GM12878 (cell line): ENCODE data around the gene SOBP. TPM values are rescaled to one million over a fixed set of nuclear protein-coding genes. Genes with fewer than 3 reads are reported as not detected.

Experiments used
- ATAC-seq: fragments of 200-7000 bp; cut with Tn5 transposase; 3 replicates; pipeline ENCODE4 v1.9.1; 2020; ENCODE audit warnings: mild to moderate bottlenecking, moderate library complexity
- BruUV-seq: library from RNA; stranded (reverse); fragments of 400-500 nt; replicated peaks from 2 replicates; lab custom pipeline; 2021; lab: Mats Ljungman, UMichigan
- CTCF ChIA-PET: fragments of 300-600 bp; sonication (Branson Sonifier 250); formaldehyde crosslinking; extraction: SDS; loops from one replicate; lab custom pipeline; 2021; ENCODE audit warnings: inconsistent platforms; lab: Yijun Ruan, JAX
- POLR2A ChIA-PET: fragments of 350-600 bp; formaldehyde crosslinking; extraction: SDS; loops from one replicate; lab custom pipeline; 2021; ENCODE audit warnings: inconsistent platforms; lab: Charles Lee
- RAD21 ChIA-PET: fragments of 300-600 bp; sonication (Branson Sonifier 250); formaldehyde crosslinking; loops from one replicate; lab custom pipeline; 2023; ENCODE audit warnings: antibody characterized with exemption; ENCODE audit not compliant: unreplicated experiment; lab: Charles Lee
- SMC1A ChIA-PET: fragments of 300-600 bp; sonication (Branson Sonifier 250); formaldehyde crosslinking; loops from one replicate; lab custom pipeline; 2023; ENCODE audit not compliant: unreplicated experiment, uncharacterized antibody; lab: Charles Lee
- DNase-seq: peaks from one replicate; pipeline ENCODE4 v3.0.0-alpha.2; 2011; ENCODE audit warnings: low read depth, low spot score
- FAIRE-seq: peaks from 3 replicates; lab custom pipeline; 2011; peaks lifted over from hg19 to GRCh38; lab: Jason Lieb, UNC
- H2AFZ ChIP-seq: 2 replicates; pipeline ENCODE4 v1.6.0; 2011; ENCODE audit warnings: low read depth, low read length, control low read depth; ENCODE audit not compliant: control insufficient read depth
- H3K27ac ChIP-seq: 2 replicates; pipeline ENCODE4 v1.5.1; 2011; ENCODE audit warnings: control low read depth; ENCODE audit not compliant: control insufficient read depth, insufficient read depth
- H3K27me3 ChIP-seq, 2 experiments: replicated peaks in 1 of 2; 2 replicates each; pipeline versions ENCODE4 v1.6.0 to v1.6.1; 2011; ENCODE audit warnings: low read length in 1 of 2; ENCODE audit not compliant: control insufficient read depth in 2 of 2, insufficient read depth in 2 of 2
- H3K36me3 ChIP-seq, 2 experiments: 2 replicates each; pipeline ENCODE4 v1.5.1; 2011; ENCODE audit warnings: low read length in 1 of 2; ENCODE audit not compliant: control insufficient read depth in 2 of 2, insufficient read depth in 2 of 2
- H3K4me1 ChIP-seq: 2 replicates; pipeline ENCODE4 v1.6.1; 2011; ENCODE audit warnings: mild to moderate bottlenecking, low read length, moderate library complexity, mixed read lengths; ENCODE audit not compliant: control insufficient read depth, insufficient read depth
- H3K4me2 ChIP-seq: 2 replicates; pipeline ENCODE4 v1.6.0; 2011; ENCODE audit warnings: control low read depth; ENCODE audit not compliant: control insufficient read depth, insufficient read depth
- H3K4me3 ChIP-seq: fragments of 200-600 bp; sonication (generic); 2 replicates; pipeline ENCODE4 v1.5.1; 2016
- H3K79me2 ChIP-seq: 2 replicates; pipeline ENCODE4 v1.6.0; 2011; ENCODE audit warnings: low read length; ENCODE audit not compliant: control insufficient read depth, insufficient read depth
- H3K9ac ChIP-seq: 2 replicates; pipeline ENCODE4 v1.8.0; 2011; ENCODE audit warnings: low read length, control low read depth, mixed read lengths; ENCODE audit not compliant: control insufficient read depth, insufficient read depth
- H3K9me3 ChIP-seq: replicated peaks from 3 replicates; pipeline ENCODE4 v1.5.1; 2011; ENCODE audit warnings: mild to moderate bottlenecking, low read length; ENCODE audit not compliant: control insufficient read depth, insufficient read depth
- H4K20me1 ChIP-seq: 2 replicates; pipeline ENCODE4 v1.6.0; 2011; ENCODE audit not compliant: control insufficient read depth, insufficient read depth
- ATF7 ChIP-seq: fragments of 450-650 bp; IDR thresholded peaks from 2 replicates; pipeline ENCODE4 v1.6.1; 2016; ENCODE audit warnings: low read depth, mild to moderate bottlenecking
- CHD1 ChIP-seq: IDR thresholded peaks from 2 replicates; pipeline ENCODE4 v1.6.1; 2012; ENCODE audit warnings: low read depth, low read length, improper control_type of control experiment
- CREM ChIP-seq: IDR thresholded peaks from 2 replicates; pipeline ENCODE4 v1.6.1; 2014; ENCODE audit warnings: antibody characterized with exemption, low read depth
- DPF2 ChIP-seq: fragments of 450-650 bp; IDR thresholded peaks from 2 replicates; pipeline ENCODE4 v1.6.1; 2017; ENCODE audit warnings: mild to moderate bottlenecking
- EP300 ChIP-seq, 2 experiments: fragments of 150-350 bp in 1 of 2; IDR thresholded peaks; 2 replicates each; pipeline ENCODE4 v1.6.1; 2011 to 2012; ENCODE audit warnings: low read depth in 2 of 2, low read length in 2 of 2, borderline replicate concordance in 1 of 2, improper control_type of control experiment in 1 of 2, inconsistent platforms in 1 of 2; ENCODE audit not compliant: control insufficient read depth in 1 of 2
- ESRRA ChIP-seq: IDR thresholded peaks from 2 replicates; pipeline ENCODE4 v1.6.1; 2012; ENCODE audit warnings: mild to moderate bottlenecking, low read length, improper control_type of control experiment
- IKZF2 ChIP-seq, 2 experiments: fragments of 450-650 bp; IDR thresholded peaks; 2 replicates each; pipeline ENCODE4 v1.6.1; 2017; ENCODE audit warnings: mild to moderate bottlenecking in 2 of 2, moderate library complexity in 2 of 2
- IRF4 ChIP-seq: IDR thresholded peaks from 2 replicates; pipeline ENCODE4 v1.6.1; 2011; ENCODE audit warnings: low read depth, low read length
- JUNB ChIP-seq: IDR thresholded peaks from 2 replicates; pipeline ENCODE4 v1.6.1; 2016; ENCODE audit warnings: antibody characterized with exemption, mild to moderate bottlenecking
- MEF2B ChIP-seq: fragments of 450-650 bp; IDR thresholded peaks from 2 replicates; pipeline ENCODE4 v1.6.1; 2018; ENCODE audit warnings: mild to moderate bottlenecking, moderate library complexity; ENCODE audit not compliant: partially characterized antibody, poor library complexity, severe bottlenecking
- MYC ChIP-seq: IDR thresholded peaks from 2 replicates; pipeline ENCODE4 v1.6.1; 2011; ENCODE audit warnings: mild to moderate bottlenecking, low read length, moderate library complexity, inconsistent platforms; ENCODE audit not compliant: insufficient read depth, insufficient replicate concordance, insufficient read length, severe bottlenecking
- NR2F1 ChIP-seq: fragments of 450-650 bp; conservative IDR thresholded peaks from 2 replicates; pipeline ENCODE4 v1.6.1; 2017; ENCODE audit warnings: mild to moderate bottlenecking
- PAX5 ChIP-seq: IDR thresholded peaks from 2 replicates; pipeline ENCODE4 v1.6.1; 2011; ENCODE audit warnings: low read depth, low read length, borderline replicate concordance
- POLR2AphosphoS2 ChIP-seq: IDR thresholded peaks from 2 replicates; pipeline ENCODE4 v1.6.1; 2011; ENCODE audit warnings: low read depth, mild to moderate bottlenecking, low read length, improper control_type of control experiment, moderate library complexity
- RAD21 ChIP-seq: IDR thresholded peaks from 2 replicates; pipeline ENCODE4 v1.6.1; 2011; ENCODE audit warnings: mild to moderate bottlenecking, low read depth, low read length, moderate library complexity; ENCODE audit not compliant: insufficient read depth
- RCOR1 ChIP-seq: conservative IDR thresholded peaks from 2 replicates; pipeline ENCODE4 v1.6.1; 2012; ENCODE audit warnings: low read depth, low read length, improper control_type of control experiment
- SMC3 ChIP-seq: IDR thresholded peaks from 2 replicates; pipeline ENCODE4 v1.6.1; 2011; ENCODE audit warnings: low read length, improper control_type of control experiment, borderline replicate concordance
- SP1 ChIP-seq: IDR thresholded peaks from one replicate; pipeline ENCODE4 v1.6.1; 2011; ENCODE audit warnings: low read depth, low read length
- WRNIP1 ChIP-seq: IDR thresholded peaks from 2 replicates; pipeline ENCODE4 v1.6.1; 2011; ENCODE audit warnings: low read depth, low read length, improper control_type of control experiment, borderline replicate concordance
- WGBS: methylation state at CpG from one replicate; pipeline ENCODE4 v1.1.6; 2016; ENCODE audit warnings: low lambda C conversion rate; ENCODE audit not compliant: insufficient replicate concordance, insufficient coverage; ENCODE audit errors: missing lambda C conversion rate; 5-methylcytosine and 5-hydroxymethylcytosine counted together
- in situ Hi-C: fragments of 300-500 bp; cut with MboI; formaldehyde crosslinking; loops from 9 replicates; pipeline ENCODE4 v1.14.3; 2018; ENCODE audit warnings: mixed read lengths
- intact Hi-C: fragments of 100-400 bp; cut with micrococcal nuclease; formaldehyde crosslinking; loops from one replicate; pipeline ENCODE4 v1.14.2; 2022; ENCODE audit not compliant: unreplicated experiment
- polyA plus RNA-seq, 11 experiments: library from polyadenylated mRNA; depleted of rRNA in 4 of 11; unstranded in 6 of 11; stranded (reverse) in 5 of 11; fragments of >200 nt; fragmentation: Nextera tagmentation in 4 of 11; fragmentation: Illumina TruSeq in 1 of 11; extraction: Ambion mirVana in 4 of 11; extraction: Trizol in 1 of 11; gene quantifications; 1 replicate in 1 of 11; 2 replicates in 10 of 11; pipeline versions ENCODE4 v1.2.1 to v1.2.3, GENCODE V29; 2011 to 2016; ENCODE audit warnings: inconsistent platforms in 2 of 11, missing spikeins in 2 of 11, low read depth in 1 of 11
- total RNA-seq, 4 experiments: library from RNA; depleted of rRNA in 3 of 4; stranded (reverse); fragments of >200 nt in 3 of 4; fragmentation: Illumina TruSeq in 1 of 4; extraction: Trizol in 1 of 4; gene quantifications; 2 replicates each; pipeline versions ENCODE4 v1.2.1 to v1.2.3, GENCODE V29; 2013 to 2021
- TF ChIP-seq, protein P1 (sequence below): fragments of 450-650 bp; IDR thresholded peaks from 2 replicates; pipeline ENCODE4 v1.6.1; 2016; ENCODE audit warnings: mild to moderate bottlenecking

The SOBP gene
- total and polyA plus RNA-seq, 10 of the 15 experiments (the other 5 are each of a cell fraction or from before 2014, with no cell fraction given), result 0.49 to 1.9 (median 0.78) TPM

DNA sequence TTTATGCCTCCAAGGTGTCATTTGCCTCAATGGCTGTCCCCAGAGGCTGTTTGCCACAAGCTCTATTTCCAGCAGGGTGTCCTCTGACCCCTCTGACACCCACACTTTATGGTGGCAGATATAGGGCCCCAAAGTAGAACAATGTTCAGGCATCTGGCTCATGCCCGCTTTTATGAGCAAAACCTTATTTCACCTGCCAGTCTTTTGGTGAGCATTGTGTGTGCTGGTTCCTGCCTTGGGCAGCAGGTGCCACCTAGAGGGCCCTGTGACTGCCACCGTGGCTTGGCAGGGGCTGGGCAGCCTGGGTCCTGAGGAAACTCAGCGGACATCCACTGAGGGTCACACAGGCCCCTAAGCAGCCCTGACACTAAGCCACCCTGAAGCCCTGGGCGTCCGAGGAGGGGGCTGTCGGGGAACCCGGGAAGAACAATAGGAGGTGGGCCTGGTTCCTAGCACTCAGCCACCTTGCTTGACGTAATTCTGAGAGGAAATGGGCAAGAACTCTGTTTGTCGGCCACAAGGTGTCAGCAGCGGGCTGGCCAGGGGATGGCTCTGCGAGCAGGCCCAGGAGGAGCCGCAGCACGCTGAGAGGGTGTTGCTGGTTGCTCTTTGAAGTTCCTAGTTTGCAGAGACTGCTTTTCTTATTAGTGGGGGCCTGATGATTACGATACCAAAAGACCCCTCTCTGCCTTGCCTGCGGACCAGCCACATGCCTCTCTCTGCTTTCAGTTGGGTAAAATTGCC lies 185.2 kb downstream of the SOBP start:
- Histone ChIP-seq H3K9ac (peak overlapping the region; percentile 7; the same call in 1 of the 2 replicates), H4K20me1 (no peaks in the 10 kb centered on the region), H2AFZ (peak overlapping the region; percentile 86), H3K4me2 (peak overlapping the region; percentile 58; the same call in 1 of the 2 replicates), H3K79me2 (no peaks in the 10 kb centered on the region), H3K4me1 (peaks cover 19% of the 10 kb centered on the region), H3K27ac (peak overlapping the region; percentile 42; the same call in 1 of the 2 replicates), H3K36me3 (no peaks in the 10 kb centered on the region), H3K9me3 (no peaks in the 10 kb centered on the region), H3K4me3 (no peak overlapping the region; the same call in 1 of the 2 replicates), H3K27me3 (no peaks in the 10 kb centered on the region)
- ATAC-seq (peak; percentile 96), FAIRE-seq (peak; percentile 73), DNase-seq (peak; percentile 45)
- intact Hi-C loops, result loop anchor here (1.0 to 10.0 kb wide), 7 partner anchors 29 to 850 kb away; partner anchors contain the start of gene PDSS2
- WGBS, result 2% methylated on average over 15 of the region's 15 CpGs
- ChIA-PET RAD21 (interaction anchor here (0.6 to 5.1 kb wide), 19 partner anchors 10 to 544 kb away, joined by 3 to 27 read pairs (median 3); partner anchors contain the start of gene PDSS2), SMC1A (interaction anchor here (0.6 to 5.1 kb wide), 23 partner anchors 10 to 645 kb away, joined by 3 to 43 read pairs (median 4); no protein-coding TSS in a partner anchor), CTCF (interaction anchor here (0.6 to 4.3 kb wide), 42 partner anchors 9 to 542 kb away, joined by 3 to 47 read pairs (median 4); no protein-coding TSS in a partner anchor), POLR2A (no interaction called here)
- BruUV-seq, result no TSS peak
- in situ Hi-C loops, result loop anchor here (5.0 kb wide), 1 partner anchor 172 kb away; no protein-coding TSS in a partner anchor
- TF ChIP-seq POLR2AphosphoS2 (no peak), PAX5 (peak; percentile 20; the same call in 1 of the 2 replicates), RCOR1 (0 out of 2 replicates have a peak, but pooled peaks have one; percentile 62), ESRRA (peak; percentile 70; the same call in 1 of the 2 replicates), DPF2 (0 out of 2 replicates have a peak, but pooled peaks have one; percentile 47), MYC (peak; percentile 50), SMC3 (peak; percentile 84), CHD1 (no peak), CREM (0 out of 2 replicates have a peak, but pooled peaks have one; percentile 44), EP300 (IDR thresholded peaks at IDR 0.05; ENCODE audit: borderline replicate concordance in 1 of 2, control insufficient read depth in 1 of 2, low read depth in 2 of 2, low read length in 2 of 2) (no peak), ATF7 (peak; percentile 90), IKZF2 (IDR thresholded peaks at IDR 0.05) (peak in 1 of 2 experiments; percentile 19; a peak in 1 of 4 replicates), SP1 (no peak), NR2F1 (peak; percentile 74), JUNB (no peak), WRNIP1 (0 out of 2 replicates have a peak, but pooled peaks have one; percentile 38), RAD21 (peak; percentile 96), MEF2B (peak; percentile 65), IRF4 (0 out of 2 replicates have a peak, but pooled peaks have one; percentile 54)
- TF ChIP-seq, protein P1, sequence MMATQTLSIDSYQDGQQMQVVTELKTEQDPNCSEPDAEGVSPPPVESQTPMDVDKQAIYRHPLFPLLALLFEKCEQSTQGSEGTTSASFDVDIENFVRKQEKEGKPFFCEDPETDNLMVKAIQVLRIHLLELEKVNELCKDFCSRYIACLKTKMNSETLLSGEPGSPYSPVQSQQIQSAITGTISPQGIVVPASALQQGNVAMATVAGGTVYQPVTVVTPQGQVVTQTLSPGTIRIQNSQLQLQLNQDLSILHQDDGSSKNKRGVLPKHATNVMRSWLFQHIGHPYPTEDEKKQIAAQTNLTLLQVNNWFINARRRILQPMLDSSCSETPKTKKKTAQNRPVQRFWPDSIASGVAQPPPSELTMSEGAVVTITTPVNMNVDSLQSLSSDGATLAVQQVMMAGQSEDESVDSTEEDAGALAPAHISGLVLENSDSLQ, result peak; percentile 35; the same call in 1 of the 2 replicates
